Measurements from ENCODE around the gene SERINC3. TPM values are rescaled to one million over a fixed set of nuclear protein-coding genes. Genes with fewer than 3 reads are reported as not detected.

Gene SERINC3
- total and polyA plus RNA-seq, 2 donors (not counting 1 experiment from before 2014, with no cell fraction given) = 31.4 to 51.6 TPM

- 96% methylated on average over 3 of the region's 3 CpGs for WGBS (ENCODE audit: insufficient coverage)
- POLR2A ChIA-PET = interaction anchor here (0.6 to 0.7 kb wide), 2 partner anchors 28 to 65 kb away, joined by 3 to 5 read pairs; no protein-coding TSS in a partner anchor
- Histone ChIP-seq H3K27me3 (replicated peaks in 1 of 4; ENCODE audit: control extremely low read depth in 1 of 4, control insufficient read depth in 3 of 4, insufficient read depth in 4 of 4, low read length in 3 of 4) (no peaks in the 10 kb centered on the region), H4K20me1 (ENCODE audit: control insufficient read depth, insufficient read depth, low read length, poor library complexity, severe bottlenecking) (no peaks in the 10 kb centered on the region), H3K27ac (ENCODE audit: low read length in 2 of 2) (no peak overlapping the region), H3K79me2 (ENCODE audit: control insufficient read depth, insufficient read depth, low read length) (no peaks in the 10 kb centered on the region), H2AFZ (ENCODE audit: insufficient read depth, low read depth, low read length, poor library complexity, severe bottlenecking) (no peak overlapping the region), H3K9me3 (ENCODE audit: control extremely low read depth in 1 of 3, control insufficient read depth in 2 of 3, insufficient read depth in 1 of 3, low read length in 2 of 3) (no peaks in the 10 kb centered on the region), H3K4me2 (replicated peaks; ENCODE audit: low read depth, low read length, poor library complexity, severe bottlenecking) (no peak overlapping the region), H3K36me3 (replicated peaks in 1 of 2; ENCODE audit: control extremely low read depth in 1 of 2, control insufficient read depth in 1 of 2, extremely low read depth in 1 of 2, insufficient read depth in 2 of 2, low read length in 1 of 2) (no peaks in the 10 kb centered on the region), H3K9ac (ENCODE audit: low read length) (no peak overlapping the region), H3K4me1 (ENCODE audit: control insufficient read depth in 2 of 2, insufficient read depth in 2 of 2, low read length in 2 of 2) (no peaks in the 10 kb centered on the region), H3K4me3 (ENCODE audit: control extremely low read depth in 1 of 5, extremely low read depth in 1 of 5, insufficient read depth in 1 of 5, low read depth in 2 of 5, low read length in 4 of 5) (no peak overlapping the region)
- intact Hi-C loops (cut with micrococcal nuclease) = no loop called here
- ATAC-seq (ENCODE audit: low read depth) (no peak), DNase-seq (no peak)
- Mint-ChIP-seq H3K4me1 (no peaks in the 10 kb centered on the region), H3K27me3 (peaks cover 5% of the 10 kb centered on the region), H3K9me3 (ENCODE audit: insufficient read depth) (no peaks in the 10 kb centered on the region), H3K27ac (no peak overlapping the region), H3K4me3 (no peak overlapping the region)
- CTCF ChIA-PET = no interaction called here
- TF ChIP-seq CTCF (IDR thresholded peaks at IDR 0.05) (no peak), EZH2 (IDR thresholded peaks at IDR 0.05; ENCODE audit: borderline replicate concordance, insufficient read depth, low read depth, low read length, poor library complexity, severe bottlenecking) (no peak)
These were observed 21.5 kb upstream of the SERINC3 start for GRCh38 chr20:44543358-44543757.

GRCh38 chr20:44542890-44543289 is 21.0 kb upstream of the SERINC3 start:
- H3K27me3 Mint-ChIP-seq = peaks cover 5% of the 10 kb centered on the region
- Histone ChIP-seq H3K4me1 (ENCODE audit: control insufficient read depth in 2 of 2, insufficient read depth in 2 of 2, low read length in 2 of 2) (no peaks in the 10 kb centered on the region), H3K27me3 (replicated peaks in 1 of 4; ENCODE audit: control extremely low read depth in 1 of 4, control insufficient read depth in 3 of 4, insufficient read depth in 4 of 4, low read length in 3 of 4) (no peaks in the 10 kb centered on the region), H3K27ac (ENCODE audit: low read length in 2 of 2) (no peak overlapping the region), H2AFZ (ENCODE audit: insufficient read depth, low read depth, low read length, poor library complexity, severe bottlenecking) (no peak overlapping the region), H3K4me3 (ENCODE audit: control extremely low read depth in 1 of 5, extremely low read depth in 1 of 5, insufficient read depth in 1 of 5, low read depth in 2 of 5, low read length in 4 of 5) (no peak overlapping the region), H3K9ac (ENCODE audit: low read length) (no peak overlapping the region), H3K9me3 (ENCODE audit: control extremely low read depth in 1 of 3, control insufficient read depth in 2 of 3, insufficient read depth in 1 of 3, low read length in 2 of 3) (no peaks in the 10 kb centered on the region), H3K36me3 (replicated peaks in 1 of 2; ENCODE audit: control extremely low read depth in 1 of 2, control insufficient read depth in 1 of 2, extremely low read depth in 1 of 2, insufficient read depth in 2 of 2, low read length in 1 of 2) (no peaks in the 10 kb centered on the region), H3K4me2 (replicated peaks; ENCODE audit: low read depth, low read length, poor library complexity, severe bottlenecking) (no peak overlapping the region), H3K79me2 (ENCODE audit: control insufficient read depth, insufficient read depth, low read length) (no peaks in the 10 kb centered on the region), H4K20me1 (ENCODE audit: control insufficient read depth, insufficient read depth, low read length, poor library complexity, severe bottlenecking) (no peaks in the 10 kb centered on the region)
- H3K27ac Mint-ChIP-seq = no peak overlapping the region
- DNase-seq (no peak), ATAC-seq (ENCODE audit: low read depth) (no peak)
- no peaks in the 10 kb centered on the region for H3K4me1 Mint-ChIP-seq
- no peaks in the 10 kb centered on the region for H3K9me3 Mint-ChIP-seq (ENCODE audit: insufficient read depth)
- intact Hi-C loops (cut with micrococcal nuclease) = no loop called here
- CTCF ChIA-PET = interaction anchor here (0.7 kb wide), 1 partner anchor 25 kb away, joined by 3 read pairs; no protein-coding TSS in a partner anchor
- no peak overlapping the region for H3K4me3 Mint-ChIP-seq
- POLR2A ChIA-PET = interaction anchor here (0.6 to 0.7 kb wide), 2 partner anchors 27 to 65 kb away, joined by 3 to 5 read pairs; no protein-coding TSS in a partner anchor
- TF ChIP-seq EZH2 (IDR thresholded peaks at IDR 0.05; ENCODE audit: borderline replicate concordance, insufficient read depth, low read depth, low read length, poor library complexity, severe bottlenecking) (no peak), CTCF (IDR thresholded peaks at IDR 0.05) (no peak)
- WGBS (ENCODE audit: insufficient coverage) = 25% methylated on average over 1 of the region's 1 CpG

Measured in B cell (primary cell).